ENCODE measurements around the gene FRMD1. TPM values are rescaled to one million over a fixed set of nuclear protein-coding genes. Genes with fewer than 3 reads are reported as not detected.

FRMD1 gene
- total RNA-seq, 1 donor from 2014 or later = not detected

GRCh38 chr6:168050881-168051586 is 28.0 kb downstream of the FRMD1 start:
- H3K9me3 Mint-ChIP-seq (ENCODE audit: unreplicated experiment) = no peaks in the 10 kb centered on the region
- H4K20me1 ChIP-seq (ENCODE audit: insufficient read depth, low read length) = no peaks in the 10 kb centered on the region
- H3K4me1 ChIP-seq (ENCODE audit: insufficient read depth, low read length) = no peaks in the 10 kb centered on the region
- no peaks in the 10 kb centered on the region for H3K9me3 ChIP-seq (ENCODE audit: insufficient read depth, low read depth, low read length)
- DNase-seq (ENCODE audit: low read depth) (no peak), FAIRE-seq (no peak)
- no peak overlapping the region for H3K4me2 ChIP-seq (ENCODE audit: low read length)
- no peaks in the 10 kb centered on the region for H3K4me1 Mint-ChIP-seq (ENCODE audit: low read depth, unreplicated experiment)
- H3K27me3 Mint-ChIP-seq (ENCODE audit: low read depth, unreplicated experiment) = peaks cover 24% of the 10 kb centered on the region
- H2AFZ ChIP-seq (ENCODE audit: low read depth, low read length) = no peak overlapping the region
- no peak overlapping the region for H3K27ac Mint-ChIP-seq (ENCODE audit: unreplicated experiment)
- H3K4me3 Mint-ChIP-seq (ENCODE audit: unreplicated experiment) = no peak overlapping the region
- TF ChIP-seq CTCF (IDR thresholded peaks at IDR 0.05; ENCODE audit: insufficient read depth, low read depth, low read length) (no peak), EZH2 (IDR thresholded peaks at IDR 0.05; ENCODE audit: insufficient read depth, low read length) (no peak)
- no peak overlapping the region for H3K4me3 ChIP-seq (ENCODE audit: insufficient read depth, low read depth, low read length)
- H3K9ac ChIP-seq (ENCODE audit: low read length) = no peak overlapping the region
- H3K79me2 ChIP-seq (ENCODE audit: insufficient read depth, low read length) = no peaks in the 10 kb centered on the region
- no peaks in the 10 kb centered on the region for H3K27me3 ChIP-seq (ENCODE audit: insufficient read depth, low read length)
- H3K27ac ChIP-seq (ENCODE audit: low read depth, low read length) = no peak overlapping the region
- H3K36me3 Mint-ChIP-seq (ENCODE audit: low read depth, unreplicated experiment) = no peaks in the 10 kb centered on the region
- H3K36me3 ChIP-seq (ENCODE audit: insufficient read depth, low read length) = no peaks in the 10 kb centered on the region

GRCh38 chr6:168050225-168050880 is 28.7 kb downstream of the FRMD1 start:
- FAIRE-seq (no peak), DNase-seq (ENCODE audit: low read depth) (no peak)
- TF ChIP-seq EZH2 (IDR thresholded peaks at IDR 0.05; ENCODE audit: insufficient read depth, low read length) = no peak
- TF ChIP-seq CTCF (IDR thresholded peaks at IDR 0.05; ENCODE audit: insufficient read depth, low read depth, low read length) = no peak
- Histone ChIP-seq H3K4me2 (ENCODE audit: low read length) (no peak overlapping the region), H3K79me2 (ENCODE audit: insufficient read depth, low read length) (no peaks in the 10 kb centered on the region), H3K9ac (ENCODE audit: low read length) (no peak overlapping the region), H3K9me3 (ENCODE audit: insufficient read depth, low read depth, low read length) (no peaks in the 10 kb centered on the region), H3K27ac (ENCODE audit: low read depth, low read length) (no peak overlapping the region), H3K4me1 (ENCODE audit: insufficient read depth, low read length) (no peaks in the 10 kb centered on the region), H3K27me3 (ENCODE audit: insufficient read depth, low read length) (no peaks in the 10 kb centered on the region), H4K20me1 (ENCODE audit: insufficient read depth, low read length) (no peaks in the 10 kb centered on the region), H3K4me3 (ENCODE audit: insufficient read depth, low read depth, low read length) (no peak overlapping the region), H2AFZ (ENCODE audit: low read depth, low read length) (no peak overlapping the region), H3K36me3 (ENCODE audit: insufficient read depth, low read length) (no peaks in the 10 kb centered on the region)
- no peaks in the 10 kb centered on the region for H3K9me3 Mint-ChIP-seq (ENCODE audit: unreplicated experiment)
- peaks cover 17% of the 10 kb centered on the region for H3K27me3 Mint-ChIP-seq (ENCODE audit: low read depth, unreplicated experiment)
- H3K4me3 Mint-ChIP-seq (ENCODE audit: unreplicated experiment) = no peak overlapping the region
- no peak overlapping the region for H3K27ac Mint-ChIP-seq (ENCODE audit: unreplicated experiment)
- no peaks in the 10 kb centered on the region for H3K36me3 Mint-ChIP-seq (ENCODE audit: low read depth, unreplicated experiment)
- H3K4me1 Mint-ChIP-seq (ENCODE audit: low read depth, unreplicated experiment) = no peaks in the 10 kb centered on the region

- FAIRE-seq (no peak), DNase-seq (ENCODE audit: low read depth) (no peak)
- Histone ChIP-seq H3K4me3 (ENCODE audit: insufficient read depth, low read depth, low read length) (no peak overlapping the region), H3K79me2 (ENCODE audit: insufficient read depth, low read length) (no peaks in the 10 kb centered on the region), H4K20me1 (ENCODE audit: insufficient read depth, low read length) (no peaks in the 10 kb centered on the region), H3K27ac (ENCODE audit: low read depth, low read length) (no peak overlapping the region), H3K4me2 (ENCODE audit: low read length) (no peak overlapping the region), H3K9ac (ENCODE audit: low read length) (no peak overlapping the region), H3K36me3 (ENCODE audit: insufficient read depth, low read length) (no peaks in the 10 kb centered on the region), H3K27me3 (ENCODE audit: insufficient read depth, low read length) (no peaks in the 10 kb centered on the region), H3K9me3 (ENCODE audit: insufficient read depth, low read depth, low read length) (no peaks in the 10 kb centered on the region), H2AFZ (ENCODE audit: low read depth, low read length) (no peak overlapping the region), H3K4me1 (ENCODE audit: insufficient read depth, low read length) (no peaks in the 10 kb centered on the region)
- peaks cover 14% of the 10 kb centered on the region for H3K27me3 Mint-ChIP-seq (ENCODE audit: low read depth, unreplicated experiment)
- H3K27ac Mint-ChIP-seq (ENCODE audit: unreplicated experiment) = no peak overlapping the region
- H3K4me1 Mint-ChIP-seq (ENCODE audit: low read depth, unreplicated experiment) = no peaks in the 10 kb centered on the region
- no peaks in the 10 kb centered on the region for H3K36me3 Mint-ChIP-seq (ENCODE audit: low read depth, unreplicated experiment)
- no peaks in the 10 kb centered on the region for H3K9me3 Mint-ChIP-seq (ENCODE audit: unreplicated experiment)
- TF ChIP-seq CTCF (IDR thresholded peaks at IDR 0.05; ENCODE audit: insufficient read depth, low read depth, low read length) (no peak), EZH2 (IDR thresholded peaks at IDR 0.05; ENCODE audit: insufficient read depth, low read length) (no peak)
- no peak overlapping the region for H3K4me3 Mint-ChIP-seq (ENCODE audit: unreplicated experiment)
Measured at GRCh38 chr6:168049706-168050224, 29.2 kb downstream of the FRMD1 start.

Measured in astrocyte (in vitro differentiated cells and primary cell).